Coronary artery (tissue), 2 donors: ENCODE measurements around the gene CAMTA1.

Experiments
- DNase-seq: peaks from one replicate; pipeline ENCODE4 v3.0.0-alpha.2; 2017; ENCODE audit warnings: low spot score
- H3K27ac ChIP-seq, 2 donors: fragments of 200-600 bp; sonication (generic); one replicate each; pipeline ENCODE4 v1.5.1; 2016 to 2019
- H3K4me3 ChIP-seq: fragments of 200-600 bp; sonication (generic); 2 replicates; pipeline ENCODE4 v1.5.1; 2016; ENCODE audit warnings: mild to moderate bottlenecking, moderate library complexity
- TF ChIP-seq, protein P1 (sequence below): fragments of 200-600 bp; sonication (generic); IDR thresholded peaks from one replicate; pipeline ENCODE4 v1.5.1; 2019; ENCODE audit warnings: antibody characterized with exemption

CAMTA1 gene

GRCh38 chr1:6999826-7000225, 214.6 kb downstream of the CAMTA1 start:
- DNase-seq: no peak
- Histone ChIP-seq H3K27ac (no peak overlapping the region), H3K4me3 (no peak overlapping the region)
- TF ChIP-seq, protein P1, sequence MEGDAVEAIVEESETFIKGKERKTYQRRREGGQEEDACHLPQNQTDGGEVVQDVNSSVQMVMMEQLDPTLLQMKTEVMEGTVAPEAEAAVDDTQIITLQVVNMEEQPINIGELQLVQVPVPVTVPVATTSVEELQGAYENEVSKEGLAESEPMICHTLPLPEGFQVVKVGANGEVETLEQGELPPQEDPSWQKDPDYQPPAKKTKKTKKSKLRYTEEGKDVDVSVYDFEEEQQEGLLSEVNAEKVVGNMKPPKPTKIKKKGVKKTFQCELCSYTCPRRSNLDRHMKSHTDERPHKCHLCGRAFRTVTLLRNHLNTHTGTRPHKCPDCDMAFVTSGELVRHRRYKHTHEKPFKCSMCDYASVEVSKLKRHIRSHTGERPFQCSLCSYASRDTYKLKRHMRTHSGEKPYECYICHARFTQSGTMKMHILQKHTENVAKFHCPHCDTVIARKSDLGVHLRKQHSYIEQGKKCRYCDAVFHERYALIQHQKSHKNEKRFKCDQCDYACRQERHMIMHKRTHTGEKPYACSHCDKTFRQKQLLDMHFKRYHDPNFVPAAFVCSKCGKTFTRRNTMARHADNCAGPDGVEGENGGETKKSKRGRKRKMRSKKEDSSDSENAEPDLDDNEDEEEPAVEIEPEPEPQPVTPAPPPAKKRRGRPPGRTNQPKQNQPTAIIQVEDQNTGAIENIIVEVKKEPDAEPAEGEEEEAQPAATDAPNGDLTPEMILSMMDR: no peak

DNA sequence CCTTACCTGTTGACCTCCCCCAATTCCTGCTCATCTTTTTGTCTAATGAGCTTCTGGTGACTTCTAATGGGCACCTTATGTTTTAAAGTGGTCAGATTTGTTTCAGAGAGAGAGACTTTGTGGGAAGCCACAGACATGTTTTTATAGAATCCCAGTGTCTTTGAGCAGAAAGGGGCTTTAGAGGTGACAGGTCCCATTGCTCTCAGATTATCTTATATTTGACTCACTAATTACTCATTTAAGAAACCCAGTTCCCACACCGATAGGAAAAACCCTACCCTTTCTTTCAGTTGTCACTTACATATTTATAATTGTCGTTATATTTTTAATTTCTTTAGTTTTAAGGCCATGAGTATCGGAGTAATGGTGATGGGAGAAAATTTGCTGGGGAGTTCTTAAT, 215.5 kb downstream of the CAMTA1 start:
- TF ChIP-seq, protein P1: no peak
- H3K4me3 ChIP-seq: no peak overlapping the region

DNA sequence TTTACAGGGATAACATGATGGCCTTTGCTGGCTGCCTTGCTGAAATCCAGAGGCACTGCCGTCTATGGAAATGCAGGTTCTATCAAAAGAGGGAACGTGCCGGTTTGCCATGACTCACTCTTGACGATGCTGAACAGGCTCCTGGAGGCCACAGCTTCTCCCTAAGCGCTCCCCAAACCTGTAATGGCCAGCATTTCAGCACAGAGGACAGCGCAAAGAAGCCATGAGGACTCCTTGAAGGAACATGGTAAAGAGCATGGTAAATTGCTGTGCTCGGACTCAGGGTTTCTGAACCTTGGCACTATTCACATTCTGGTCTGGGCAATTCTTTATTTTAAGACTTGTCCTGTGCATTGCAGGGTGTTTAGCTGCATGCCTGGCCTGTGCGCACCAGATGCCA, 217.5 kb downstream of the CAMTA1 start:
- TF ChIP-seq, protein P1: no peak
- DNase-seq: no peak
- Histone ChIP-seq H3K27ac (no peak overlapping the region), H3K4me3 (no peak overlapping the region)

More for the DNA sequence above, 215.5 kb downstream of the CAMTA1 start:
- no peak for DNase-seq
- H3K27ac ChIP-seq: no peak overlapping the region

GRCh38 chr1:7003676-7004075, 218.4 kb downstream of the CAMTA1 start:
- TF ChIP-seq, protein P1: no peak

DNA sequence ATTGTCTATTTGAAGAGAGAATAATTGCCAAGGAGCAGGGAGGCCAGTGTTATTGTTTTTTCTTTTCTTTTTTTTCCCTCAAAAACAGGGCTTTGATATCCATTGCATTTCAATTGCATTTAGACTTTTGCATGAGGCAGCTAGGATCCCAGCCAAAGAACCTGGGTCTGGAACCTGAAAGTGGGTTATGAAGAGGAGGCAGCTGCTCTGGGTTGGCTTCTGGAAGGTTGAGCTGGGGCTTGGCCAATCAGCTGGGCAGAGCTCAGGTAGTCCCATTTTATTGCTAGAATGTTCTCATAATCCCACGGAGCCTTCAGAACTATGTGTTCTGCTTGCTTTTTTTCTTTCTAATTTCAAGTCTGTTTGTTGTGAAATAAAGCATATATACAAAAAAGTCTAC, 218.9 kb downstream of the CAMTA1 start:
- TF ChIP-seq, protein P1: no peak
- Histone ChIP-seq H3K4me3 (no peak overlapping the region), H3K27ac (no peak overlapping the region)
- DNase-seq: no peak

More at GRCh38 chr1:7003676-7004075, 218.4 kb downstream of the CAMTA1 start:
- DNase-seq: no peak
- Histone ChIP-seq H3K4me3 (no peak overlapping the region), H3K27ac (no peak overlapping the region)

DNA sequence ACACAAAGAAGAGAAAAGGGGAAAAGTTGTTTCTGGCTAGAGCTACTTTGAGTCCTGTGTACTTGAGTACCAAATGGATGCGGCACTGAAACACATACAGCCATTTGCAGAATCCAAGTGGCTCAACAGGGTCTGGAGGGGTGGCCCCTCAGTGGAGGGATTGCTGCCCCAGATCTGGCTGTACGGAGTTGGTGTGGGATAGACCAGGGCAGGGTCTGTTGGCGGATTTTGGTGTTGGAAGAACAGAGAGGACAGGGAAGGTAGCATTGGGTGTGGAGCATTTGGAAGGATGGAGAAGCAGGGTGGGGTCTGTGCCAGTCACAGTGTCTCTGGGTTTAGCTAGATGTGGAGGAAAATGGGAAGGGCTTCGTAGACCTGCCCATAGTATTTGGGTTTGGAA, 220.5 kb downstream of the CAMTA1 start:
- H3K4me3 ChIP-seq: no peak overlapping the region
- DNase-seq: no peak

More for the DNA sequence above, 220.5 kb downstream of the CAMTA1 start:
- H3K27ac ChIP-seq: no peak overlapping the region
- TF ChIP-seq, protein P1: no peak
